OCI-LY1 (cell line): ENCODE data around the gene TBXAS1.
A peak's percentile ranks its signal among the peaks of the same experiment; 100 is the strongest.

Experiments
- H2AFZ ChIP-seq: fragments of 200-600 bp; sonication (generic), shearing (Covaris generic); 2 replicates; pipeline ENCODE4 v1.6.0; 2014; ENCODE audit warnings: antibody characterized with exemption, mild to moderate bottlenecking, low read length
- H3F3A ChIP-seq: fragments of 200-600 bp; sonication (generic), shearing (Covaris generic); 2 replicates; pipeline ENCODE4 v1.6.0; 2014; ENCODE audit warnings: mild to moderate bottlenecking, antibody characterized with exemption, low read length, moderate library complexity; ENCODE audit not compliant: insufficient read depth
- H3K27ac ChIP-seq: fragments of 200-600 bp; sonication (generic); 2 replicates; pipeline ENCODE4 v1.5.1; 2014; ENCODE audit warnings: low read length, mixed run types, mild to moderate bottlenecking, low read depth; ENCODE audit not compliant: poor library complexity, severe bottlenecking
- H3K27me3 ChIP-seq: fragments of 200-600 bp; sonication (generic); 2 replicates; pipeline ENCODE4 v1.6.0; 2014; ENCODE audit warnings: antibody characterized with exemption, mild to moderate bottlenecking, low read length, moderate library complexity; ENCODE audit not compliant: insufficient read depth
- H3K36me3 ChIP-seq: fragments of 200-600 bp; sonication (generic); 2 replicates; pipeline ENCODE4 v1.6.1; 2014; ENCODE audit warnings: mild to moderate bottlenecking, antibody characterized with exemption, low read length, moderate library complexity, mixed read lengths; ENCODE audit not compliant: insufficient read depth
- H3K4me1 ChIP-seq: fragments of 200-600 bp; sonication (generic); 2 replicates; pipeline ENCODE4 v1.5.1; 2014; ENCODE audit warnings: mild to moderate bottlenecking, low read length, moderate library complexity; ENCODE audit not compliant: insufficient read depth, severe bottlenecking
- H3K4me2 ChIP-seq: fragments of 200-600 bp; sonication (generic), shearing (Covaris generic); 2 replicates; pipeline ENCODE4 v1.6.1; 2014; ENCODE audit warnings: low read length
- H3K4me3 ChIP-seq: fragments of 200-600 bp; sonication (generic); 2 replicates; pipeline ENCODE4 v1.5.1; 2014; ENCODE audit warnings: low read length, low read depth, mild to moderate bottlenecking, mixed read lengths; ENCODE audit not compliant: poor library complexity, severe bottlenecking
- H3K79me2 ChIP-seq: fragments of 200-600 bp; shearing (Covaris generic); 2 replicates; pipeline ENCODE4 v1.6.1; 2016; ENCODE audit warnings: mixed run types, low read length, mixed read lengths; ENCODE audit not compliant: insufficient read depth
- H3K9ac ChIP-seq: fragments of 200-600 bp; sonication (generic), shearing (Covaris generic); 2 replicates; pipeline ENCODE4 v1.6.1; 2014; ENCODE audit warnings: mild to moderate bottlenecking, low read length, mixed read lengths
- H3K9me2 ChIP-seq: fragments of 200-600 bp; sonication (generic), shearing (Covaris generic); 2 replicates; pipeline ENCODE4 v1.6.1; 2014; ENCODE audit warnings: low read depth, mild to moderate bottlenecking, low read length, mixed read lengths
- H3K9me3 ChIP-seq: fragments of 200-600 bp; shearing (Covaris generic); 2 replicates; pipeline ENCODE4 v1.6.1; 2014; ENCODE audit warnings: low read length, mixed read lengths
- H4K20me1 ChIP-seq: fragments of 200-600 bp; sonication (generic), shearing (Covaris generic); 2 replicates; pipeline ENCODE4 v1.6.0; 2016; ENCODE audit warnings: mild to moderate bottlenecking, low read length; ENCODE audit not compliant: insufficient read depth
- EZH2 ChIP-seq: fragments of 200-600 bp; sonication (generic), shearing (Covaris generic); IDR thresholded peaks from 2 replicates; pipeline ENCODE4 v1.8.0; 2017; ENCODE audit warnings: borderline replicate concordance, mixed run types, mild to moderate bottlenecking, antibody characterized with exemption, low read length, moderate library complexity, mixed read lengths
- TF ChIP-seq, protein P1 (sequence below): fragments of 200-600 bp; sonication (generic), shearing (Covaris generic); IDR thresholded peaks from 2 replicates; pipeline ENCODE4 v1.5.1; 2017; ENCODE audit warnings: mild to moderate bottlenecking, antibody characterized with exemption, low read length, moderate library complexity, mixed read lengths

Gene TBXAS1

DNA sequence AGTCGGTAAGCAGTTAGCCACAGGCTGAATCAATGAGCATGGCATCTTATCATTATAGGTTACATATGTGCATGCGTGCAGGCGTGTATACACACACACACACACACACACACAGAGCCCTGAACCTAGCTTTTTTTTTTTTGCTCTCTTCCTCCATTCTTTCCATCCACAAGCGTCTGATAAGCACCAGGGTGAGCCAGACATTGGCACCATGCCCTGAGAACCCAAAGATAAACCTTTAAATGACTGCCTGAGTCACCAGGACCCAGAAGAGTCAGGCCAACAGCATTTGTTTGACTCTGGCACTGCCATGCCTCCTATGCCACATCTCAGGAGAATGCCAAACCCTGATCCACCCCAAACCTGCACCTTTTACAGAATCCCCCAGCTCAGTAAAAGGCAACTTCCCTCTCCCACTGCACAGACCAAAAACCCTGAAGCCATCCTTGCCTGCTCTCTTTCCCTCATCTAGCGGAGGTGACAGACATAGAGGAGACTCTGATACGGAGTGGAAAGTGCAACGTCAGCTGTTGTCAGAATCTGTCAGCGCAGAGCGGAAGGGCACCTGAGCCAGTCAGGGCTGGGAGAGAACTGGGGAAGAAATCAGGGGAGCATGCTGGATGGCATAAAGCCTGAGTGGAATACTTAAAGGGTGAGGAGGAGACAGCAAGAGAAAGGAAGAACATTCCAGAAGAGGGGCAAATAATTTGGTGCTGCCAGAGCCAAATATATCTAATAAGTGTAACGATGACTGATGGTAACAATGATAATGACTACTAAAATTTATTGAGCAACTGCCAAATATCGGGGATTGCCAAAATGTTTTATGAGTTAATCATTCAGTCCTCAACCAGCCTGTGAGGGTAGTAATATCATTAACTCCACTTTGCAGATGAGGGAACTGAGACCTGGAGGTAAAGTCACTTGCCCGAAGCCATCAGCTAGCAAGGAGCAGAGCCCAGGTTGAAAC is 230.5 kb downstream of the TBXAS1 start:
- Histone ChIP-seq H2AFZ (no peak overlapping the region), H3K79me2 (peaks cover 16% of the 10 kb centered on the region; the same call in 1 of the 2 replicates), H3K4me1 (peaks cover 32% of the 10 kb centered on the region), H3K9me3 (no peaks in the 10 kb centered on the region), H3K9ac (no peak overlapping the region; the same call in 1 of the 2 replicates), H3K27me3 (no peaks in the 10 kb centered on the region), H3F3A (no peaks in the 10 kb centered on the region), H3K36me3 (peaks cover 30% of the 10 kb centered on the region; the same call in 1 of the 2 replicates), H3K4me3 (no peak overlapping the region), H3K27ac (no peak overlapping the region), H3K4me2 (peak overlapping the region; percentile 97; the same call in 1 of the 2 replicates), H4K20me1 (no peaks in the 10 kb centered on the region), H3K9me2 (no peaks in the 10 kb centered on the region)
- TF ChIP-seq, protein P1, sequence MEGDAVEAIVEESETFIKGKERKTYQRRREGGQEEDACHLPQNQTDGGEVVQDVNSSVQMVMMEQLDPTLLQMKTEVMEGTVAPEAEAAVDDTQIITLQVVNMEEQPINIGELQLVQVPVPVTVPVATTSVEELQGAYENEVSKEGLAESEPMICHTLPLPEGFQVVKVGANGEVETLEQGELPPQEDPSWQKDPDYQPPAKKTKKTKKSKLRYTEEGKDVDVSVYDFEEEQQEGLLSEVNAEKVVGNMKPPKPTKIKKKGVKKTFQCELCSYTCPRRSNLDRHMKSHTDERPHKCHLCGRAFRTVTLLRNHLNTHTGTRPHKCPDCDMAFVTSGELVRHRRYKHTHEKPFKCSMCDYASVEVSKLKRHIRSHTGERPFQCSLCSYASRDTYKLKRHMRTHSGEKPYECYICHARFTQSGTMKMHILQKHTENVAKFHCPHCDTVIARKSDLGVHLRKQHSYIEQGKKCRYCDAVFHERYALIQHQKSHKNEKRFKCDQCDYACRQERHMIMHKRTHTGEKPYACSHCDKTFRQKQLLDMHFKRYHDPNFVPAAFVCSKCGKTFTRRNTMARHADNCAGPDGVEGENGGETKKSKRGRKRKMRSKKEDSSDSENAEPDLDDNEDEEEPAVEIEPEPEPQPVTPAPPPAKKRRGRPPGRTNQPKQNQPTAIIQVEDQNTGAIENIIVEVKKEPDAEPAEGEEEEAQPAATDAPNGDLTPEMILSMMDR, result no peak
- no peak for TF ChIP-seq EZH2

DNA sequence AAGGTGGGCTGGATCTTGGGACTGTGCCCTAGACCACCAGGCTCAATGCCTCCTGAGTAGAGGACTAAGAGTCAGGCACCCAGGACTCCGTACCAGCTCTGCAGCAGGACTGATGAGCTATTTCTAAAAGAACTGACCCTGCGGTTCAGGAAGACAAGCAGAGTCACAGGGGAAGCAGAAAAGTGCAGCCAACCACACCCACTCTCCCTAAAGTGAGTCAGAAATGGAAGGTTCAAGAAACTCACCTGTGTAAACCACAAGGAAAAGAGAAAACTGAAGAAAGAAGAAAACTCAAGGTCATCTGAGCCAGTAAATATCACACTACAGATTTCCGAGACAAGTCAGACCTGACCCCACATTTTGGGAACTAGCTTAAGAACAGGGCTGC is 231.2 kb downstream of the TBXAS1 start:
- no peak overlapping the region for H3K9ac ChIP-seq
- no peak for TF ChIP-seq EZH2
- TF ChIP-seq, protein P1, result no peak
- H3K4me1 ChIP-seq, result peaks cover 32% of the 10 kb centered on the region
- H3K27me3 ChIP-seq, result no peaks in the 10 kb centered on the region
- no peaks in the 10 kb centered on the region for H4K20me1 ChIP-seq
- H2AFZ ChIP-seq, result no peak overlapping the region
- H3K9me2 ChIP-seq, result no peaks in the 10 kb centered on the region
- H3K9me3 ChIP-seq, result no peaks in the 10 kb centered on the region
- H3K4me3 ChIP-seq, result no peak overlapping the region
- H3K27ac ChIP-seq, result no peak overlapping the region
- peaks cover 16% of the 10 kb centered on the region; the same call in 1 of the 2 replicates for H3K79me2 ChIP-seq
- H3F3A ChIP-seq, result no peaks in the 10 kb centered on the region
- peak overlapping the region; percentile 97 for H3K4me2 ChIP-seq
- H3K36me3 ChIP-seq, result peaks cover 23% of the 10 kb centered on the region; the same call in 1 of the 2 replicates

DNA sequence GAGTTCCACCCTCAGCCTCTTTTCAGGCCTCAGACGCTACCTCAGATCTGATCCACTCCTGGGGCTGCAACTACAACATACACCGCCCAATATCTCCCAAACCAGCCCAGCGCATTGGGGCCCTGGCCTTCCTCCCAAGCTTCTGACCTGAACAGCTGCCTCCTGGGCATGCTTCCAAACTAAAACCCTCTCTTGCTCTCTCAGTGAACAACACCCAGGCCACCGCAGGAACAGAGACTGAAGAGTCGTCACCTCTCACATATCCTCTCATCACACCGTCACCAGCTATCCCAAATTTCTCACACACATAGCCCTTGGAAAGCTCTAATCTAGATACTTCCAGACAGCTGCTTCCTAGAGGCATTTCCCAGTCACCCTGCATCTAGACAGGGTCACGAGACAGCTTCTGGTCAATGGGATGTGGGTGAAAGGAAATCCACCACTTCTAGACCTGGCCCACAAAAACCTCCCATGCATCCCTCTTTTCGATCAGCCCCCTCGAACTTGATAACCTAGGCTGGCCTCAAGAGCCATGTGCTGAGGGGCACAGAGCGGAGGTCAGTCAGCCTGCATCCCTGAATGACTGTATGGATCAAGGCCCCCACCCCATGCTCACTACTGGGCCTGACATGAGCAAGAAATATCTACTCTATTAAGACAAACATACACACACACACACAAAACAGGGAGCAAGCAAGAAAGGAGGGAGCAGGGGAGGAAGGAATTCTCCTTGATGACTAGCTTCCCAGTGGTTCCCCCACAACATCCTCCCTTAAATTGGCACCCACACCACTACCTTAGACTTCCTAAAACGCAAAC is 231.9 kb downstream of the TBXAS1 start:
- H3K36me3 ChIP-seq, result peaks cover 19% of the 10 kb centered on the region; the same call in 1 of the 2 replicates
- no peaks in the 10 kb centered on the region for H3F3A ChIP-seq
- H3K4me2 ChIP-seq, result peak overlapping the region; percentile 97
- no peaks in the 10 kb centered on the region for H3K9me2 ChIP-seq
- peaks cover 1% of the 10 kb centered on the region; the same call in 1 of the 2 replicates for H3K9me3 ChIP-seq
- TF ChIP-seq, protein P1, result no peak
- H3K27me3 ChIP-seq, result no peaks in the 10 kb centered on the region
- H3K4me3 ChIP-seq, result peak overlapping the region; percentile 97
- peak overlapping the region; percentile 91; the same call in 1 of the 2 replicates for H3K9ac ChIP-seq
- H3K79me2 ChIP-seq, result peaks cover 16% of the 10 kb centered on the region; the same call in 1 of the 2 replicates
- H3K4me1 ChIP-seq, result peaks cover 32% of the 10 kb centered on the region
- no peak overlapping the region for H3K27ac ChIP-seq
- no peak overlapping the region for H2AFZ ChIP-seq
- H4K20me1 ChIP-seq, result no peaks in the 10 kb centered on the region
